Measurements from ENCODE around the gene CSTPP1. TPM values are rescaled to one million over a fixed set of nuclear protein-coding genes. Genes with fewer than 3 reads are reported as not detected.
A peak's percentile ranks its signal among the peaks of the same experiment; 100 is the strongest.

The CSTPP1 gene
- total and polyA plus RNA-seq, 2 donors (not counting 1 experiment from before 2014, with no cell fraction given), result 11.5 to 29.0 TPM

- TF ChIP-seq EZH2 (IDR thresholded peaks at IDR 0.05; ENCODE audit: borderline replicate concordance, insufficient read depth, low read depth, low read length, poor library complexity, severe bottlenecking), result no peak
- peak; percentile 62 for TF ChIP-seq CTCF (IDR thresholded peaks at IDR 0.05)
- POLR2A ChIA-PET, result interaction anchor here (1.0 kb wide), 1 partner anchor 92 kb away, joined by 3 read pairs; no protein-coding TSS in a partner anchor
- Histone ChIP-seq H3K79me2 (ENCODE audit: control insufficient read depth, insufficient read depth, low read length) (peaks cover 26% of the 10 kb centered on the region), H3K27ac (ENCODE audit: low read length in 2 of 2) (no peak overlapping the region), H3K4me3 (ENCODE audit: control extremely low read depth in 1 of 5, extremely low read depth in 1 of 5, insufficient read depth in 1 of 5, low read depth in 2 of 5, low read length in 4 of 5) (no peak overlapping the region), H3K36me3 (replicated peaks in 1 of 2; ENCODE audit: control extremely low read depth in 1 of 2, control insufficient read depth in 1 of 2, extremely low read depth in 1 of 2, insufficient read depth in 2 of 2, low read length in 1 of 2) (peaks cover 0 to 10% of the 10 kb centered on the region in 2 experiments), H3K27me3 (replicated peaks in 1 of 4; ENCODE audit: control extremely low read depth in 1 of 4, control insufficient read depth in 3 of 4, insufficient read depth in 4 of 4, low read length in 3 of 4) (peaks cover 0 to 14% (median 3%) of the 10 kb centered on the region in 4 experiments), H3K4me1 (ENCODE audit: control insufficient read depth in 2 of 2, insufficient read depth in 2 of 2, low read length in 2 of 2) (peaks cover 17 to 28% of the 10 kb centered on the region in 2 donors), H2AFZ (ENCODE audit: insufficient read depth, low read depth, low read length, poor library complexity, severe bottlenecking) (no peak overlapping the region), H3K9me3 (ENCODE audit: control extremely low read depth in 1 of 3, control insufficient read depth in 2 of 3, insufficient read depth in 1 of 3, low read length in 2 of 3) (no peaks in the 10 kb centered on the region), H3K9ac (ENCODE audit: low read length) (no peak overlapping the region), H4K20me1 (ENCODE audit: control insufficient read depth, insufficient read depth, low read length, poor library complexity, severe bottlenecking) (peaks cover 14% of the 10 kb centered on the region), H3K4me2 (replicated peaks; ENCODE audit: low read depth, low read length, poor library complexity, severe bottlenecking) (no peak overlapping the region)
- peak overlapping the region; percentile 56 for H3K27ac Mint-ChIP-seq
- no peak overlapping the region for H3K4me3 Mint-ChIP-seq
- WGBS (ENCODE audit: insufficient coverage), result 83% methylated on average over 1 of the region's 1 CpG
- ATAC-seq (ENCODE audit: low read depth), result no peak
- CTCF ChIA-PET, result interaction anchor here (0.9 to 5.0 kb wide), 10 partner anchors 9 to 275 kb away, joined by 3 to 37 read pairs (median 5); partner anchors contain the start of genes ACP2 and DDB2
- H3K27me3 Mint-ChIP-seq, result peaks cover 10% of the 10 kb centered on the region
- peak; percentile 61 for DNase-seq
- intact Hi-C loops (cut with micrococcal nuclease), result loop anchor here (5.0 kb wide), 3 partner anchors 477 to 773 kb away; partner anchors contain the start of genes ARHGAP1, NUP160 and ZNF408
- no peaks in the 10 kb centered on the region for H3K9me3 Mint-ChIP-seq (ENCODE audit: insufficient read depth)
- H3K4me1 Mint-ChIP-seq, result peaks cover 24% of the 10 kb centered on the region
Observed at GRCh38 chr11:47179655-47179991, 243.1 kb downstream of the CSTPP1 start.

GRCh38 chr11:47180006-47180787 is 243.6 kb downstream of the CSTPP1 start:
- intact Hi-C loops (cut with micrococcal nuclease), result no loop called here
- peaks cover 24% of the 10 kb centered on the region for H3K4me1 Mint-ChIP-seq
- DNase-seq (peak; percentile 7), ATAC-seq (ENCODE audit: low read depth) (no peak)
- POLR2A ChIA-PET, result interaction anchor here (0.6 to 1.0 kb wide), 3 partner anchors 92 to 338 kb away, joined by 3 read pairs; no protein-coding TSS in a partner anchor
- H3K4me2 ChIP-seq (replicated peaks; ENCODE audit: low read depth, low read length, poor library complexity, severe bottlenecking), result no peak overlapping the region
- no peak overlapping the region for H3K4me3 ChIP-seq (ENCODE audit: control extremely low read depth in 1 of 5, extremely low read depth in 1 of 5, insufficient read depth in 1 of 5, low read depth in 2 of 5, low read length in 4 of 5)
- H3K27ac Mint-ChIP-seq, result no peak overlapping the region
- peaks cover 0 to 20% (median 6%) of the 10 kb centered on the region in 4 experiments for H3K27me3 ChIP-seq (replicated peaks in 1 of 4; ENCODE audit: control extremely low read depth in 1 of 4, control insufficient read depth in 3 of 4, insufficient read depth in 4 of 4, low read length in 3 of 4)
- H3K9me3 Mint-ChIP-seq (ENCODE audit: insufficient read depth), result no peaks in the 10 kb centered on the region
- H4K20me1 ChIP-seq (ENCODE audit: control insufficient read depth, insufficient read depth, low read length, poor library complexity, severe bottlenecking), result peaks cover 8% of the 10 kb centered on the region
- CTCF ChIA-PET, result interaction anchor here (0.9 to 5.0 kb wide), 10 partner anchors 9 to 274 kb away, joined by 3 to 37 read pairs (median 5); partner anchors contain the start of genes ACP2 and DDB2
- peaks cover 0 to 5% of the 10 kb centered on the region in 2 experiments for H3K36me3 ChIP-seq (replicated peaks in 1 of 2; ENCODE audit: control extremely low read depth in 1 of 2, control insufficient read depth in 1 of 2, extremely low read depth in 1 of 2, insufficient read depth in 2 of 2, low read length in 1 of 2)
- no peak for TF ChIP-seq CTCF (IDR thresholded peaks at IDR 0.05)
- no peak overlapping the region for H3K9ac ChIP-seq (ENCODE audit: low read length)
- H2AFZ ChIP-seq (ENCODE audit: insufficient read depth, low read depth, low read length, poor library complexity, severe bottlenecking), result no peak overlapping the region
- peaks cover 21 to 26% of the 10 kb centered on the region in 2 donors for H3K4me1 ChIP-seq (ENCODE audit: control insufficient read depth in 2 of 2, insufficient read depth in 2 of 2, low read length in 2 of 2)
- peaks cover 20% of the 10 kb centered on the region for H3K79me2 ChIP-seq (ENCODE audit: control insufficient read depth, insufficient read depth, low read length)
- H3K4me3 Mint-ChIP-seq, result no peak overlapping the region
- peaks cover 10% of the 10 kb centered on the region for H3K27me3 Mint-ChIP-seq
- WGBS (ENCODE audit: insufficient coverage), result 94% methylated on average over 31 of the region's 35 CpGs
- peaks cover 0 to 5% (median 0%) of the 10 kb centered on the region in 3 donors for H3K9me3 ChIP-seq (ENCODE audit: control extremely low read depth in 1 of 3, control insufficient read depth in 2 of 3, insufficient read depth in 1 of 3, low read length in 2 of 3)
- H3K27ac ChIP-seq (ENCODE audit: low read length in 2 of 2), result no peak overlapping the region
